GM18858 (cell line): ENCODE data around the gene EFHC1.

ENCODE experiments used
- ATAC-seq: cut with Tn5 transposase; IDR thresholded peaks from one replicate; pipeline ENCODE4 v1.9.1; 2021; ENCODE audit not compliant: unreplicated experiment

Gene EFHC1

DNA sequence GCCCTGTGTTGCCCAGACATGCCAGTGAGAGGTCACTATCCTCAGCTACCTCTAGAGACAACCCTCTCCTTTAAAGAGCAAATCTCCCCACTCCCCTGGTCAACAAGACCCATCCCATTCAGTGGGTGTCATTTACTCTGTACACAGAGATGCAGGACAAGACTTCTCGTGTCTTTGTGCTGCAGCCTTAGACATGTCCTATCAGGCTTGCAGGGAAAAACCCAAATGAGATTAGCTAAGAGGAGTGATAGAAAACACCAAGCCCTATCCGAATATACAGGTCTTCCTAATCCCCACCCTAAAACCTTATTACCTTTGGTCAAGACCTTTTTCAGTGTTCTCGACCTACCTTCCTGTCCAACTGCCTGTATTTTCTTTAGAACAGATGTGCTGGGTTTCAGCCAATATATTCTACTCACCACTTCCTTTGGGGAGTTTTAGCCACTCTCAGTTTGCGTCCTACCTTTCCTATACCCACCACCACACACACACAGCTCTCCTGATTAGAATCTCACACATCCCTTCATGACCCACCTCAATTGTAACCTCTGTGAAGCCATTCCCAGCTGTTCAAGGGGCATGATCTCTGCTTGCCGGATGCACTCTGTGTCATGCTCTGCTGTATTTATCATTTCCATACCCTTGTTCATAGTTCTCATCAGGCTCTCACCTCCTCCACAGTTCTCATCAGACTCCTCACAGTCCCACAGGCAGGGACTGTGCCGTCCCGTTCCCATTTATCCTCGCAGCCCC is 117.0 kb downstream of the EFHC1 start:
- peak; percentile 55 for ATAC-seq

DNA sequence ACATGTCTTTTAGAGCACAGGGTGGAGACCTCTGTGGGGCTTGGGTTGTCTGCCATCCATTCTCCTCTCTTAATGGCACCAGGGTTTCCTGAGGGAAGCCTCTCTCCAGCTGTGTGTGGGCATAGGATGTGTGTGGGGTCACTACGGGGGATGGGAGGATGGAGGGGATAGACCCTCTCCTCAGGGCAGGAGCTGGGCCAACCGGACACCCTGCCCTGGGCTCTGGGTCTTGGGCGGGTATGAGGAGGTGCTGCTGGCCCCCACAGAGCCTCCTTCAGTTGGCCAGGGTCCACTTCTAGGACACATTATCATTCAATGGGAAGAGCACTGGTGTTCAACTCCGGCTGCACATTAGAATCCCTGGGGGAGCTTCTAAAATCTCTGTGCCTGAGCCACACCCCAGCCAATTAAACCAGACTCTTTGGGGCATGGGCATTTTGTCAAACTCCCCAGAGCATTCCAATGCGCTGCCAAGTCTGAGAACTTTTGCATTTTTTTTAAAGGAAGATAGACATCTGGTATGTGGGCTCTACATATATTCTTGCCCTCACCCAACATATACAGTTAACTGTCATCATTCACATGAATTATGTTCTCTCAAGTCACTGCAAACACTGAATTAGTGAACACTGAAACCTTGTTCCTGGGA is 118.2 kb downstream of the EFHC1 start:
- ATAC-seq, result no peak

DNA sequence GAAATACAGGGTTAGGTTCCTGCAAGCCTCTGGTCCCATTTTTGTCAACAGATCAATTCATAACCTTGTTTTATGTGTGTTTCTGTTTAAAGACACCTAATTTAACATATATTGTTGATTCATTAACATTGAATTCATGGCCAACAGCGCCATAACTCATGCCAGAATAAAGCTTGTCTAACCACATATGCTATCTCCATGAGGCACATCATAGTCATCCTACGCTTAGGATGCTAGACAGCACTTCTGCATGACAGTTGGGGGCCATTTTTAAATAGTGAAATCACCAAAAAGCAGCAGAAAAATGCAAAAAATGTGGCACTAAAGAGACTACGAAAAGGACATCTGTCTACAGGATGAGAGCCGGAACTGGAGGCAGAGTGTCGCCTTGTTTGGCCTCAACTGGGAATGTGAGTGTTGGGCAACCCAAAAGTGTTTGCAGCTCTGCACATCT is 118.8 kb downstream of the EFHC1 start:
- no peak for ATAC-seq

DNA sequence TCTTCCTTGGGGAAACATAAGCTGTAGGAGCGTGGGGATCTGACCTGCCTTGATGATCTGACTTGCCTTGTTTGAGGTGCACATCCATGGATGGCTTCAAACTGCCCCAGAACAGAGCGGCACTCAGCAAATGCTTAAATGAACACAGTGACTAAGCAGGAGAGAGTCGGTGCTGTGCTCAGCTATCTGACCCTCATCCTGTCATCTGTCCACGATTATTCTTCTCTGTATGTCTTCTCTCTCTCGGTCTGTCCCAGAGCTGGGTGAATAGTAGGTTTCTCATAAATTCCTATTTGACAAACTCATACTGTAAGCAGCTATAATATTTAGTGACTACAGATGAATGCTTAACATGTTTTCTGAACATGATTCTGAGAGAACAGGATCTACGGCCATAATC is 119.5 kb downstream of the EFHC1 start:
- ATAC-seq, result no peak

DNA sequence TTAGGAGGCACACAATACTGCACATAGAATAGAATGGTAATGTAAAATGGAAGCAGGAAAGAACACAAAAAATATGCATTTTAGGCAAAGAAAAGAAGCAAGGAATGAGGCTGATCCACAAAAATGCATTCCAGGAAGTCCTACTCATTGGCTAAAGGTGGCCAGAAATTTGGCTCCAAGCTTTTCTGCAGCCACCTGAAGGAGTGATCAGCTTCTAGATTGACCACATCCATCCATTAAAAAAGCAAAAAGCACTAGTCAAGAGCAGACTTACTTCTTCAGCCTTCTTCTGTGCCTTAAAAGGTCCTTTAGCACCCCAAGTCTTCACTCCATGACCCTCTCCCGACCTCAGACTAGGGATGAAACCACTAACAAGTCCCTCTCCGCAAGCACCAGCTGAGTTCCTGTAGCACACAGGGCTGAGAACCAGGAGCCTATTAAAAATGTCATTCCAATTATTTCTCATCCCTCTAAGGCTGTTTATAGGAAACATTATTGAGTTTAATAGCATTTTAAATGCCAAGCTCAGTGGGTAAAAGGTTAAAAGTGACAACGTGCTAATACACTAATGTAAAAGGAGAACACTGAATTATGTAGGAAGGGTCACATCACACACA is 120.3 kb downstream of the EFHC1 start:
- ATAC-seq, result no peak

DNA sequence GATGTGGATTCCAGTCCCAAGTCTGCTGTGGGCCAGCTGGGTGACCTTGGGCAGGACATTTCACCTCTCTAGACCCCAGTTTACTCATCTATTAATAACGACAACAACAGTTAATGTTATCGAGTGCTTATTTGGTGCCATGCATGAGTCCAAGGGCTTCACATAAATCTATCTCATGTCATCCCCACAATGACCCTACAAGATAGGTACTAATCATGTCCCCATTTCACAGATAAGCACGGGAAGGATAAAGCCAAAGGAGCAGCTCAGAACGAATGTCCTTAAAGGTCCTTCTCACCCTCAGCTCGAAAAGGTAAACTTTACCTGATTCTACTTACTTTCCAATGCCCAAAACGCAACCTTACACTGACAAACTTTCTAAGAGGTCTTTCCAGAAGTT is 121.0 kb downstream of the EFHC1 start:
- no peak for ATAC-seq

DNA sequence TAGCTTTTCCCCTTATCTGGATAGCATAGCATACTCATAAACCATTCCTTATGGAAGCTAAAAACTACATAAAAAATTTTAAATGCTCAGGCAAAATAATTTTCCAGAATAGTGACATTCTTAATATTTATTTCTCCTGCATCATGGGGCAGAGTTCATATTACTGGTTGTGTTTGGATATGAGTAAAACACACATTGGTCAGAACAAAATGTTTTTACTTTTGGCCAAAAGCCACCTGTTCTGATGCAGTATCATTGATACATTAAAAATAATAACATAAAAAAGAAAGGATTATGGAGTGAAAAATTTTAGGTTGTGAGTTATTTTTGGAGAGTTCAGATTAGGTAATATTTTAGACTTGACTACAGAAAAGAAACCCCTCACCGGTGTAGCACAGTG is 123.1 kb downstream of the EFHC1 start:
- ATAC-seq, result no peak

DNA sequence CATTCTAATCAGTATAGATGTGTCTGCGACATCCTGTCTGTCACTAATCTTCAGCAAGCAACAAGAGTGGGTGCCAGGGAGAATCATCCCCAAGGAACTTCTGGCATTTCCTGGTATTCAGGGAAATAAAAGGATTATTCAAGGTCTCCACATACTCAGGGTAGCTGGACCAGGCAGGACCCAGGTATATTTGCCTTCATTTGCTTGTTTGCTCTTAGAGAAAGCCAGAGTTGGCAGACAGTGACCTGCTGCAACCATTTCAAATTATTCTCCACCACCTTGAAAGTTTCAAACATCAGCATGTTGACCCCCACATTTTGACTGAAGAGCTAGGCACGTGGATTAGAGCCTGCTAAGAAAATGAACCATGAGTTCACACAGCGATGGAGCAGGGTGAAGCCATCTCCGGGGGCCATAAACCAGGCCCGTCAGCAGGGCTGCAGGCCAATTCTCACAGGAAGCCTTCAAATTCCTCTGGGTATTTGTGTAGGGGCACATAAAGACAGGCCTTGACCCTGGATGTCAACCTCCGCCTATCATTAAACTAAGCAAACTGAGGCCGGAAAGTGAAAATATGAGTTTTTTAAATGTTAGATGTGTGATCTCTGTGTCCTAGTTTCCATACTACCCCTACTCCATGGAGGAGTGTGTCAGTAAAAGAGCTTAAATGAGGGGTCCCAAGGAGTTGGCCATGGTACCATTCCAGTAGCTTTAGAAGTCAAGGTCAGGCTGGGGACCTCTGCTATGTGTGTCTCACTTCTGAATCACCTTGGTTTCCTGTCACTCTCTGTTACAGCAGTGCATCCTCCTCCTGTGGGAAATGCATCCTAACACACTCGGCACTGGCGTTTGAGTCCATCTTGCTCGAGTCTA is 123.8 kb downstream of the EFHC1 start:
- ATAC-seq, result no peak

DNA sequence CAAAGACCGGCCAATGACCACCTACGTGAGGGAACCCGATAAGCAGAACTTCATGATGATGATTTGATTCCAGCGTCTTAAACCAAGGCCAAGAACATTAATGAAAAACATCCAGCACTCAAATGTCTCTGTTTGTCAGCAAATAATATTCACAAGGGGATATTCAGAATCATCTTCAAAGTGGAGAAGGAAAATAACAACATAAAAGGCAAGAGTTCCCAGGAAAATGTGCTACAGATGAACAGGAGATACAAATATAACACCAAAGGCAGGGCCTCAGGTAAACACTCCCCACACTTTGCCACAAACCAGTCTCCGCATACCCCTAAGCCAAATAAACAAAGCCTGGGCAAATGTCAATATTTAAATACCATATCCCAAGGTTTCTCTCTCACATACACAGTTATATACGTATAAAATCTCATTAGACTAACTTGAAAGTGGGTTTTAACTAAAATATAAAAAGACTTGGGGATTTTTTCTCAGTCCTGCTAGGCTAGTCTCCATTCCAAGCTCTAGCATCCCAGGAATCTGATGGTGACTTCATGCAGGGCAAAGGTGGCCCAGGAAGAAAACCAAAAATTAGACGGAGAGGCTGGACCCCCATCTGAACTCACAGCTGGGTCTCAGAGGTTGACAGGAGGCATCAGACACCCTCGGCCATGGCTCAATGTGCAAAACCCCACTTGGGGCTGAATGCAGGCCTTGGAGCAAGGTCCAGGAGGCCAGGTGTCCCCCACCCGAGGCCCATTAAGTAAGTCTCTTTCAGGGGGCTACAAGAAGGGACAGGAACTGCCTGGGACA is 124.7 kb downstream of the EFHC1 start:
- ATAC-seq, result no peak

DNA sequence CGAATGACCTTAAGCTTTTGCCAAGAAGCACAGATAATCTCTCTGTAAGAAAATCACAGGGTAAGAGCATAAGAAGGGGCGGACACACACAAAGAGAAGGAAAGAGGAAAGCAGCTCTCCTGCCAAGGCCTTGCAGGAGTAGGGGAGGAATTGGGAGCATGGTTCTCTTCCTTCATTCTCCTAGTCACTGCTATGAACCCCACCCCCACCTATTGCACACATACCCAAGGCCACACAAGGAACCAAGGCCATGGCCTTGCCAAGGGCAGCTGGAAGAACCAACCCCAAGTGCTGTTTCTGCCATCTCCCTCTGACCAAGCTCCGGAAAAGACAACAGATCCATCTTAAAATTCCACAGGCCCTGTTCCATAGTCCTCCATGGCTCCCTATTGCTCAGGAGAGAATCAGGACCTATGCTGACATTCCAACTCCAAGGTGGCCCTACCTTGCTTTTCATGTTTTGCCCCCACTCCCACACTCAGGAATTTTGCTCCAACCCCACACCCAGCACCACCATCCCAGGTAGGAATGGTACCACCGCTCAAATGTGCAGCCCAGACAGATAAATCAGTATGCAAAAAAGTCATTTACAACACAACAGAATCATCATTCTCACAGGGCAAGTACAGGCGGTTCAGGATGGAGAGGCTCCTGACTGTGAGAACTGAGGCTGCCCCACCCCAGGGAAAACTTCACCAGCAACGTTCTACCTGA is 125.4 kb downstream of the EFHC1 start:
- ATAC-seq, result no peak

DNA sequence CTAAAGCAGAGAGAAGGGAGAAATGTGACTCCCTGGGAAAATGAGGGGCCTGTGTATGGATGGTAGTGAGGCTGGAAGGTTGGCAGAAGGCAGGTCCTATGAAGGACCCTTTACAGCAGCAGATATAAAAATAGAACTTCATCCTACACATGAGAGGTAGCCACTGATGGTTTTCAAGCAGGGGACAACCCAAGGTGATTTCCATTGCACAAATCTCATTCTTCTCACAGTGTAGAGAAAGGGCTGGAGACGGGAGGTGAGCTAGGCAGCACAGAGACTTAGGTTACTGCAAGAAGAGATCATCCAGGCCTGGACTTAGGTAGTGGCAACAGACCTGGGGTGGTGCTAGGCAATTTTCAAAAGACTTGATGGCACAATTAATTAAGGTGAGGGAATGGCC is 126.0 kb downstream of the EFHC1 start:
- ATAC-seq, result no peak

DNA sequence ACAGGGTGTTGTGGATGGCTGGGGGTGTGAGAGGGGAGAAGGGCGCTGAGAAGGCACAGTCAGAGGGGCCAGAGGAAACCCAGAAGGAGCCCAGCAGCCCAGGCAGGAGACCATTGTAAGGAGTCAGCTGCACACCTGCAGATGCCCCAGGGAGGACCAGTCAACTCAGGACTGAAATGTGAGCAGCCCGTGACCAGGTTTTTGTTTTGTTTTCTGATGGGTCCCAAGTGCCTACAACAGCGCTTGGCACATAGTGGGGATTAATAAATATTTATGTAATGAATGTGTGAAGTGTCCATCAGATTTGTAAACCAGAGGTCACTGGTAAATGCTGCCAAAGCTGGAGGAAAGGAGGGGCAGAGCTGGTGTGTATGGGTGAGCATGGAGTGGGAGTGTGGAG is 126.5 kb downstream of the EFHC1 start:
- peak; percentile 83 for ATAC-seq

DNA sequence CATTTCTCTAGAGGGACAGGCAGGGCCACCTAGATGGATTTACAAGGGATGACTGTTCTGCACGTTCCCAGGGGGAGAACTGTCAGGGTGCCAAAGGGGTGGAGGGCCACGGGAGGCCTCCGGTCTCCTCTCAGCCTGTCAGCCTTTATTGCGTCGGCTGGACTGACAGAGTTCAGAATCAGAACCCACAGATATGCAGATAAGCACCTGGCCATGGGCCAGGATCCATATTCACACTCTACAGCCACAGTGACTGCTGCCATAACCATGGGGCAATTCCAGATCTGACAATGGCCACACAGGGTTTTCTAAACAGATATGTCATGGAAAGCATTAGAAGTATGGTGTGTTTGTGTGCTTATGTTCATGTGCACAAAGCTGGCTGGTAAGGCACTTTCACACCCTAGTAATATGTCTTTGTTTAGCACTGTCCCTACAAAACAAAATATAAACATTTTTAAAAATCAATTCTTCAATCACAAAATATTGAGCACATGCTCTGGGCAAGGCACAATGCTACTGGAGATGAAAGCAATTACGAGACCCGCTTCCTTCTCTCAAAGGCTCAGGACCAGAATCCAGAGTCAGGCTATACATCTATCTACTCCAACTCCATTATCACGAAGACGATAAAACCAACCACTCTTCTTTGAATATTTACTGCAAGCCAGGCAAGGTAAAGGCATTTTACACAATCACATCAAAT is 127.7 kb downstream of the EFHC1 start:
- ATAC-seq, result no peak

DNA sequence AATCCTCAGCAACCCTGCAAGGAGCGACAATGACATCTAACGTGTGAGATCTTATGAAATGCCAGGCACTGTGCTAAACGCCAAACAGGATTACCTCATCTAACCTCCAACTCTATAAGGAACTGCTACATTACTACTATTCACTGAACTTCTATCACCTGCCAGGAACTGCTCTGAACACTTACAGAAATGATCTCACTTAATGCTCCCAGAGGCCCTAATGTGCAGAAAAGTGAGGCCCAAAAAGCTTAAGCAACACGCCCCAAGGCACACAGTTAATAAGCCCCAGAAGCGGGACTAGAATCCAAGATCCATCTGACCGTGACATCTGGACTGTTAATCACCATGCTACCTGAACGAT is 128.2 kb downstream of the EFHC1 start:
- no peak for ATAC-seq

DNA sequence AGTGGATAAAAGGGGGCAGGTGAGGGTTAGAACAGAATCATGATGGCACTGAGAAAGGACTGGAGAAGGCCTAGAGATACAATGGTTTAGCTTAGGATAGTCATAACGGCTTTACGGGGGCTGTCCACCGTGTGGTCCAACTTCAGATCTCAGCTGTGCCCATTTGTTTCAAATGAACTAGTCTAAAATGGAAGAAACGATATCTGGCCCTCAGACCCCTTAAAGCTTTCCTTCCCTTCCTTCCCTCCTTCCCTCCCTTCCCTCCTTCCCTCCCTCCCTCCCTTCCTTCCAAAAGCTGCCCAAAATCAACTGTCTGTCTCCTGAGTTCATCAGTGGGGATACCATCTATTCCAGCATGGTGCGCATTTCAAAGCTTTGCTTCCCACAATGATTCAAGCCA is 128.9 kb downstream of the EFHC1 start:
- ATAC-seq, result no peak

DNA sequence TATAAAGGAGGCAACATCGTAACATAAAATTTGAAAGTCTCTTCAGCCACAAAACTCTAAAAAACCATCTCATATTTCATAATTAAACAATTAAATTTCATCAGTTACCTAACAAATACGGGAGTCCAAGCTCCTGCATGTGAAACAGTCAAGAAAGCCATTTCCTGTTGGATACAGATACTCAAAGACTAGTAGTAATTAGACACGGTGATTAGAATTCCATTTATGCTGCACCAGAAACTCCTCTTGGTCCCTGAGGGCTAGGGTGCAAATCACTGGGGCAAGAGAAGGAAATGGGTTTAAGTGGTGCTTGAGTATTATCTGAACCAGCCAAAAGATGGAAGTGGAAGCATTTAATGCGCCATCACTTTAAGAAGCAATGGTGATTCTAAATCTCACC is 129.3 kb downstream of the EFHC1 start:
- ATAC-seq, result no peak

DNA sequence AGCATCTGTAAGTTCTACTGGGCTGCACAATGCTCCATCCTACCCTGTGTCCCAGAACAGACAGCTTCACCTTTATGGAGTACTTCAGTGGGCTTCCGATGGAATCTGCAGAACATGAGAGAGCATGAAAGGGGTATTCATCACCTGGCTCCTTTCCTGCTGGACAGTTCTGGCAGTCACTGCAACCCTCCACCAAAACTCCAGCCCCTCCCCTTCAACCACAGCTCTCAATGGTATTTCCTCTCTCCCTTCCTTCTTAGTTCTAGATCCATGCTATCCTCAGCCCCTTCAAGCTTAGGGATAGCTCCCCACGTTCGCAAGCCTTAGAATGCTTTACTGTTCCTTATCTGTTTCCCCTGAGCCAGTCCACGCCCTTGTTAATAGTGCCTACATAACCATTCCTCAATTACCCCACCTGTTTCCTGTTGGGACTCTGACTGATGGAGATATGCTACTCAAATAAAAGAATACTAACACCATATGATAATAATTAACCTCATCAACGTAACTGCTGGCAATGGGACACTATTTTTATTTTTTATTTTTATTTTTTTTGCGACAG is 130.0 kb downstream of the EFHC1 start:
- ATAC-seq, result no peak

DNA sequence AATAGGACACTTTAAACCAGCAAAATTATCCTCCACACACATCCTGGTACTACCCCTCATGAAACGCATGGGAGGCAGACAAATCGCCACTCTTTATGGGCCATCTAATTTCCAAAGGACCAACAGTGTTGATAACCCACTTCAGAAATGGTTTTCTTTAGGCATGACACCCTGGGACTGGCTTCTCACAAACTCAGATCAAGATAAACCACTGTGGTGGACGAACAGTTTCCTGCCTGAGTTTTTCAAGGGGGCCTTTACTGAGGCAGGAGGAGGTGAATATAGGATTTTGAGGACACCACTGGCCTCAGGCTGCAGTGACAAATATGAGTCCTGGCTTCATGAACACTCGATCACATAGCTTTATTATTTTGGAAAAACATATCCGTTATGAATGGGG is 130.7 kb downstream of the EFHC1 start:
- no peak for ATAC-seq
